ENCODE results near the gene ATP2A2. TPM values are rescaled to one million over a fixed set of nuclear protein-coding genes. Genes with fewer than 3 reads are reported as not detected.

ATP2A2 gene
- total and polyA plus RNA-seq, 4 experiments from 2014 or later = 1.8 to 91.0 (median 48.0) TPM

DNA sequence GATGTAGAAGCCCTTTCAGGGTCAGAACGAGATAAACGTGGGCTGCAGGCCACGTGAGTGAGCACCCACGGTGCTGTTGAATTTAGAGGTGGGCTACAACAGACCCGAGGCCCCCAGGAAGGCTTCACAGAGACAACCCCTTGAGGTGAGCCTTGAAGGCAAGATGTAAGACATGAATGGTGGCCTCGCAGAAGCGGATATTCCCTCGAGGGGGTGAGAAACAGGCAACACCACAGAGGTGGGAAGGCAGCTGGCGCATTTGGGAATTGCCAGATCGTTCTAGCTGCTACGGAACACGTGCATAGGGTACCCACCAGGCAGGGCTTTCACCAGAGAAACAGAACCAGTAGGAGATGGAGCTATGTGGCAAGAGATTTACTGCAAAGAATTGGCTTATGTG, 22.6 kb upstream of the ATP2A2 start:
- H3K4me3 Mint-ChIP-seq = no peak overlapping the region
- H3K9me3 ChIP-seq (ENCODE audit: control insufficient read depth in 1 of 2, low read length in 2 of 2) = no peaks in the 10 kb centered on the region
- H3K27ac ChIP-seq (ENCODE audit: low read depth, low read length) = no peak overlapping the region
- intact Hi-C loops (cut with micrococcal nuclease) = no loop called here
- ChIA-PET CTCF (ENCODE audit: partially characterized antibody) (interaction anchor here (0.6 to 0.8 kb wide), 2 partner anchors 173 to 568 kb away, joined by 3 read pairs; no protein-coding TSS in a partner anchor), POLR2A (ENCODE audit: partially characterized antibody) (no interaction called here)
- no peaks in the 10 kb centered on the region for H3K36me3 ChIP-seq (ENCODE audit: insufficient read depth, low read length)
- no peaks in the 10 kb centered on the region for H3K27me3 ChIP-seq (ENCODE audit: insufficient read depth, low read length)
- peaks cover 2 to 6% of the 10 kb centered on the region in 2 donors for H3K27me3 Mint-ChIP-seq
- peak overlapping the region in 1 of 7 donors; percentile 10 for H3K27ac Mint-ChIP-seq
- no peaks in the 10 kb centered on the region for H3K4me1 ChIP-seq (ENCODE audit: insufficient read depth, low read length)
- H3K9me3 Mint-ChIP-seq = no peaks in the 10 kb centered on the region
- no peaks in the 10 kb centered on the region for H3K4me1 Mint-ChIP-seq
- no peaks in the 10 kb centered on the region for H3K36me3 Mint-ChIP-seq
- no peak overlapping the region for H3K4me3 ChIP-seq (ENCODE audit: low read length in 2 of 2)
- DNase-seq = no peak

DNA sequence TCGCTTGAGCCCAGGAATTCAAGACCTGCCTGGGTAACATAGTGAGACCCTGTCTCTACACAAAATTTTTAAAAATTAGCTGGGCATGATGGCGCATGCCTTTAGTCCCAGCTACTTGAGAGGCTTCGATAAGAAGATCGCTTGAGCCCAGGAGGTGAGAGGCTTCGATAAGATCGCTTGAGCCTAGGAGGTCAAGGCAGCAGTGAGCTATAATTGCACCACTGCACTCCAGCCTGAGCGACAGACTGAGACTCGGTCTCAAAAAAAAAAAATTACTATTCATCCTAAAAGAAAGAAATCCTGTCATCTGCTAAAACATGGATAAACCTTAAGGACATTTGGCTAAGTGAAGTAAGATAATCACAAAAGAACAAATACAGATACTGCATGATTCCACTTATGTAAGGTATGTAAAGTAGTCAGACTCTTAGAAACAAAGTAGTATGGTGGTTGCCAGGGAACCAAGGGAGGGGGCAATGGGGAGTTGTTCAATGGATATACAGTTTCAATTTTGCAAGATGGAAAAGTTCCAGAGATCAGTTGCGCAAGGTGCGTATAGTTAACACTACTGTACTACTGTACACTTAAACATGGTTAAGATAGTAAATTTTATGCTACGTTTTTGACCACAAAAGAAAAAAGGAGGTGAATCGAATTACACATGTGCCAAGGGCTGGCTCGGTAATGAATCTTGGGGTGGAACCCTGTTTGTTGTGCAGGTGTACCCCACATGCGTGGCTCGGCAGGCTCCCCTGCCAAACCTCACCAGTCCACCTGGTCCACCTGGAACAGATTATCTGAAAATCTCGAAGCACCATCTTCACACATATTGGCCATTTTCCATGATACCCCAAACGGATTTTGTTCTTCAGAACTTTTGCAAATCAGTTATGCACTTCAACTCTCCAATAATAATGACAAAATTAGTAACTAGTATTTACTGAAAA, 18.3 kb upstream of the ATP2A2 start:
- Mint-ChIP-seq H3K9me3 (no peaks in the 10 kb centered on the region), H3K4me1 (no peaks in the 10 kb centered on the region), H3K27ac (no peak overlapping the region), H3K27me3 (peaks cover 2 to 3% of the 10 kb centered on the region in 2 donors), H3K36me3 (no peaks in the 10 kb centered on the region), H3K4me3 (no peak overlapping the region)
- Histone ChIP-seq H3K36me3 (ENCODE audit: insufficient read depth, low read length) (no peaks in the 10 kb centered on the region), H3K4me3 (ENCODE audit: low read length in 2 of 2) (no peak overlapping the region), H3K27ac (ENCODE audit: low read depth, low read length) (no peak overlapping the region), H3K27me3 (ENCODE audit: insufficient read depth, low read length) (no peaks in the 10 kb centered on the region), H3K9me3 (ENCODE audit: control insufficient read depth in 1 of 2, low read length in 2 of 2) (no peaks in the 10 kb centered on the region), H3K4me1 (ENCODE audit: insufficient read depth, low read length) (no peaks in the 10 kb centered on the region)
- ChIA-PET CTCF (ENCODE audit: partially characterized antibody) (no interaction called here), POLR2A (ENCODE audit: partially characterized antibody) (no interaction called here)
- no peak for DNase-seq
- intact Hi-C loops (cut with micrococcal nuclease) = no loop called here

DNA sequence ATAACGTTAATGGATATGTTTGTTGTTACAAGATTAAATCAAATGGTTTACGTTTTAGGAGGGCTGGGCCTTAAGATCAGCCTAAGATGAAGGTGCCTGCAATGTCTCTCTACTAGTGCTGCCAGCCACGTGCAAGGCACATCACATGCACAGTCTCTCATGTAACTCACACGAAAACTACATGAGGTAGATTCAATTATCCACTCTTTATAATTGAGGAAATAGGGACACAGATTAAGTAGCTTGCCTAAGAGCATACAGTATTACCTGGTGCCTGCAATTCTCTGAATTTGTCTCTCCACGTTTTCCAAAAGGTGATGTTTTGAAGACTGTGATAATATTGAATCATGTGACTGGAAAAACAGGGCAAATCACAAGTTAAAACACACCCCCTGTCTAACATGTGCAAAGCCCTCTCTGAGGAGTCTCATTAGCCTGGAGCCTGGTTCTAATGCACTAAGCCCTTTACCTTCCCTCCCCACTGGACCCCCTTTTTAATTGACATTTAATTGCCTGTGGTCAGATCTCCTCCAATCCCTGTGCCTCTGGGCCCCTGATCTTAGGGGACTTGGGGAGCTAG, 14.6 kb upstream of the ATP2A2 start:
- POLR2A ChIA-PET (ENCODE audit: partially characterized antibody) = interaction anchor here (0.9 kb wide), 1 partner anchor 14 kb away, joined by 3 read pairs; the partner anchor contains the start of gene ATP2A2
- no peak for DNase-seq
- Mint-ChIP-seq H3K36me3 (no peaks in the 10 kb centered on the region), H3K4me1 (no peaks in the 10 kb centered on the region), H3K27me3 (peaks cover 8 to 12% of the 10 kb centered on the region in 2 donors), H3K9me3 (peaks cover 0 to 2% (median 0%) of the 10 kb centered on the region in 8 donors), H3K27ac (no peak overlapping the region), H3K4me3 (no peak overlapping the region)
- no peak overlapping the region for H3K4me3 ChIP-seq (ENCODE audit: low read length in 2 of 2)
- H3K36me3 ChIP-seq (ENCODE audit: insufficient read depth, low read length) = no peaks in the 10 kb centered on the region
- CTCF ChIA-PET (ENCODE audit: partially characterized antibody) = no interaction called here
- no peak overlapping the region for H3K27ac ChIP-seq (ENCODE audit: low read depth, low read length)
- intact Hi-C loops (cut with micrococcal nuclease) = no loop called here
- no peaks in the 10 kb centered on the region for H3K4me1 ChIP-seq (ENCODE audit: insufficient read depth, low read length)
- no peaks in the 10 kb centered on the region for H3K9me3 ChIP-seq (ENCODE audit: control insufficient read depth in 1 of 2, low read length in 2 of 2)
- H3K27me3 ChIP-seq (ENCODE audit: insufficient read depth, low read length) = no peaks in the 10 kb centered on the region

DNA sequence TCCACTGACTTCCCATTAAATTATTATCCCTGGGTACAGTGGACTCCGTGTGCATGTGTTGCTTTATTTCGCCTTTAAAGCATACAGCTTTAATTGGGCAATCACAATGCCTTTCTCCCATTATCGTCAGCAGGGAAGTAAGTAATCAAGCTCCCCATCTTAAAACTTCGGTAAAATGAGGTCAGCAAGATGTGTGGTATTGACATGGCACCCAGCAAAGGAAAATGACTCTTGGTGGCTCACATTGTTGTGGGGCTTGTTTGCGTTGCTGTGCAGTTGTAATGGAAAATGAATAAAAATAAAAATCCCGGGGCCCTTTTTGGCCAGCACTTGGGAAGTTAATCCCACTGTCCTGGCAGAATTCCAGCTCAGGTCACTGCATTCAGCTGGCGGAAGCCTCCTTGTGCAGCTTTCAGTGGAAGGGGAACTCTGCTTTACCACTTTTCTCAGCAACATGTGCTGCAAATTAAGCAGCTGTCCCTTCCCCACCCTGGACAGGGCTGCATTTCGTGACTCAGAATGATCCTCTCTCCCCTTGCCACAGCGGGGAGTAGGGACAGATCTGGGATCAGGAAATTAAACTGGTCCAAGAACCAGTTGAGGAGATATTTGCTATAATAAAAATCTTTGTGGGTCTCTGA, 13.9 kb upstream of the ATP2A2 start:
- no peaks in the 10 kb centered on the region for H3K36me3 Mint-ChIP-seq
- H3K9me3 ChIP-seq (ENCODE audit: control insufficient read depth in 1 of 2, low read length in 2 of 2) = no peaks in the 10 kb centered on the region
- H3K36me3 ChIP-seq (ENCODE audit: insufficient read depth, low read length) = no peaks in the 10 kb centered on the region
- no peak overlapping the region for H3K4me3 Mint-ChIP-seq
- H3K27ac Mint-ChIP-seq = no peak overlapping the region
- peaks cover 9 to 12% of the 10 kb centered on the region in 2 donors for H3K27me3 Mint-ChIP-seq
- H3K27ac ChIP-seq (ENCODE audit: low read depth, low read length) = no peak overlapping the region
- ChIA-PET POLR2A (ENCODE audit: partially characterized antibody) (interaction anchor here (0.9 kb wide), 1 partner anchor 14 kb away, joined by 3 read pairs; the partner anchor contains the start of gene ATP2A2), CTCF (ENCODE audit: partially characterized antibody) (no interaction called here)
- H3K27me3 ChIP-seq (ENCODE audit: insufficient read depth, low read length) = no peaks in the 10 kb centered on the region
- peaks cover 0 to 2% (median 0%) of the 10 kb centered on the region in 8 donors for H3K9me3 Mint-ChIP-seq
- H3K4me3 ChIP-seq (ENCODE audit: low read length in 2 of 2) = no peak overlapping the region
- no peak for DNase-seq
- intact Hi-C loops (cut with micrococcal nuclease) = no loop called here
- H3K4me1 ChIP-seq (ENCODE audit: insufficient read depth, low read length) = no peaks in the 10 kb centered on the region
- no peaks in the 10 kb centered on the region for H3K4me1 Mint-ChIP-seq

DNA sequence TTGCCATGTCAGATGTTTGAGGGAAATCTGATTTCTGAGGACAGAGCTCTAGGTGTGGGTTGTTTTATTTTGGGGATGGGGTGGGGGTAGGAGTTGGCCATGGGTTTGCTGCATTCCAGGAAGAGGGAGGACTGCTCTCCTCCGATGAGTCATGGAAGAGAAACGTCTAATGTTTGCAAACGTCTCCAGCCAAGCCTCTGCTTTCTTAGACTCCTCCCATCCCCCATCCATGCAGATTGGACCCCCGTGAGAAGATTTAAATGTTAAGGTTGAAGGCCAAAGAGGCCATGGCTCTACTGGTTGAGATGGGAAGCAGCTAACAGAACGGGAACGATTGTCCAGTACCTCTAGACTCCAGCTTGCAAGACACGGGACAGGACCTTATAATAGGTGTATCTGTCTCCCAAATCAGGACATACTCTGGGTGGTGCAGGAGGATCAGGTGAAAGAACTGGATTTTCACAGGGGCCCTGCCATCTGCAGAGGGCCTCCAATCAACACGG, 11.4 kb upstream of the ATP2A2 start:
- Histone ChIP-seq H3K27ac (ENCODE audit: low read depth, low read length) (no peak overlapping the region), H3K4me1 (ENCODE audit: insufficient read depth, low read length) (no peaks in the 10 kb centered on the region), H3K36me3 (ENCODE audit: insufficient read depth, low read length) (no peaks in the 10 kb centered on the region), H3K4me3 (ENCODE audit: low read length in 2 of 2) (no peak overlapping the region), H3K9me3 (ENCODE audit: control insufficient read depth in 1 of 2, low read length in 2 of 2) (no peaks in the 10 kb centered on the region), H3K27me3 (ENCODE audit: insufficient read depth, low read length) (no peaks in the 10 kb centered on the region)
- H3K4me3 Mint-ChIP-seq = peak overlapping the region in 1 of 8 donors; percentile 27
- no peaks in the 10 kb centered on the region for H3K36me3 Mint-ChIP-seq
- intact Hi-C loops (cut with micrococcal nuclease) = no loop called here
- ChIA-PET CTCF (ENCODE audit: partially characterized antibody) (no interaction called here), POLR2A (ENCODE audit: partially characterized antibody) (no interaction called here)
- no peaks in the 10 kb centered on the region for H3K4me1 Mint-ChIP-seq
- H3K27ac Mint-ChIP-seq = no peak overlapping the region
- no peak for DNase-seq
- H3K9me3 Mint-ChIP-seq = peaks cover 0 to 2% (median 0%) of the 10 kb centered on the region in 8 donors
- H3K27me3 Mint-ChIP-seq = peaks cover 9 to 11% of the 10 kb centered on the region in 2 donors

DNA sequence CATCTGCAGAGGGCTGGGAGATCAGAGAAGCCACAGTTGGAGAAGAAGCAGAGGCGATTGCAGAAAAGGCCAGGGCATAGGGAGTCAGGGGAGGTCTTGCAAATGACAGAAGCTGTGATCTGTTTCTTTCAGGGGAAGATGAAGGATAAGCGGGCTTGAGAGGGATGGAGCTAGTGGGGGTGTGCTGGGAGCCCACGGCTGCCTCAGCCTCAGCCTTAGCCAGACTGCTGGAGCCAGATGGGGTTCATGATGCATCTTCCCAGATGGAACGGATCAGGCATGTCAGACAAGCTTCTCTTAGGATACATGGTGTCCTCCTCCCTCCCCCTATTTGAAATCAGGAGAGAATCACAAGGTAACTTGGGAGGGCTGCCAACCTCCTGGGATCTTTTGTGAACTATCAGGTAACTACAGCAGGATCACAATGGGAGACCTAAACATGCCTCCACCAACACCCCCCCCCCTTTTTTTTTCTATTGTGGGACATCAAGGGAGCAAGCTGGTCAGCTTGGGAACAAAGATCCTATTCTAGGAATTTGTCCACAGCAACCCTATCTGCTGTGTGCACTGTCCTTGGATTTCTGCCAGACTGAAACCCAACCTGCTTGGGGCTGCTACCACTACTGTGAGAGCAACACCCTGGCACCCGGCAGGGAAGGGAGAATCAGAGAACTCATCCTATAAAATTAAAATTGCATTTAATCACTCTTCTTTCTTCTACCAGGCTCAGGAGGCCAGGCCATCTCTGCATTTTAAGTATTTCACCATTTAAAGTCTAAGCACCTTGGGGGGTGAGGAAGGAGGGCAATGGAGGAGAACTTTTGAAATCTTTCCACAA, 10.7 kb upstream of the ATP2A2 start:
- Histone ChIP-seq H3K4me1 (ENCODE audit: insufficient read depth, low read length) (no peaks in the 10 kb centered on the region), H3K36me3 (ENCODE audit: insufficient read depth, low read length) (no peaks in the 10 kb centered on the region), H3K27me3 (ENCODE audit: insufficient read depth, low read length) (no peaks in the 10 kb centered on the region), H3K4me3 (ENCODE audit: low read length in 2 of 2) (no peak overlapping the region), H3K9me3 (ENCODE audit: control insufficient read depth in 1 of 2, low read length in 2 of 2) (no peaks in the 10 kb centered on the region), H3K27ac (ENCODE audit: low read depth, low read length) (no peak overlapping the region)
- POLR2A ChIA-PET (ENCODE audit: partially characterized antibody) = no interaction called here
- H3K9me3 Mint-ChIP-seq = peaks cover 0 to 2% (median 0%) of the 10 kb centered on the region in 8 donors
- H3K4me3 Mint-ChIP-seq = peak overlapping the region in 1 of 8 donors; percentile 27
- intact Hi-C loops (cut with micrococcal nuclease) = no loop called here
- no peaks in the 10 kb centered on the region for H3K4me1 Mint-ChIP-seq
- CTCF ChIA-PET (ENCODE audit: partially characterized antibody) = no interaction called here
- peaks cover 9 to 11% of the 10 kb centered on the region in 2 donors for H3K27me3 Mint-ChIP-seq
- no peak overlapping the region for H3K27ac Mint-ChIP-seq
- no peak for DNase-seq
- H3K36me3 Mint-ChIP-seq = no peaks in the 10 kb centered on the region

Data from CD4-positive, alpha-beta memory T cell (primary cell).